Lower leg skin (tissue), 4 donors: ENCODE data around the gene RPP14. TPM values are rescaled to one million over a fixed set of nuclear protein-coding genes. Genes with fewer than 3 reads are reported as not detected.
"Not testable (repeated sequence)": the region's sequence is repeated elsewhere in the genome, so short reads cannot be mapped to it uniquely, and the experiment has no call there.

Experiments used
- DNase-seq, 2 donors: peaks; one replicate each; pipeline ENCODE4 v3.0.0-alpha.2; 2019; ENCODE audit warnings: low spot score in 2 of 2
- H3K4me3 ChIP-seq: fragments of 200-600 bp; sonication (generic); 2 replicates; pipeline ENCODE4 v1.5.1; 2017; ENCODE audit warnings: mild to moderate bottlenecking, low read depth; ENCODE audit not compliant: poor library complexity, severe bottlenecking
- CTCF ChIP-seq, 3 donors: fragments of 450-650 bp; IDR thresholded peaks; one replicate each; pipeline ENCODE4 v1.5.1; 2016; ENCODE audit warnings: antibody characterized with exemption in 3 of 3, mild to moderate bottlenecking in 3 of 3, moderate library complexity in 2 of 3
- POLR2A ChIP-seq, 2 donors: fragments of 450-650 bp; IDR thresholded peaks; one replicate each; pipeline ENCODE4 v1.6.1; 2016 to 2017; ENCODE audit warnings: antibody characterized with exemption in 2 of 2, mild to moderate bottlenecking in 1 of 2, moderate library complexity in 1 of 2
- WGBS, 2 donors: methylation state at CpG; one replicate each; pipeline ENCODE4 v1.1.5; 2018; 5-methylcytosine and 5-hydroxymethylcytosine counted together
- intact Hi-C: fragments of 100-400 bp; cut with DNase I; formaldehyde crosslinking; loops from one replicate; pipeline ENCODE4 v1.15.0; 2023; ENCODE audit warnings: low total_unique reads
- total RNA-seq, 4 donors: library from RNA; depleted of rRNA; stranded (reverse); fragments of >200 nt; gene quantifications; one replicate each; pipeline ENCODE4 v1.1.0, GENCODE V29; 2016

The RPP14 gene
- total RNA-seq, 4 donors from 2014 or later = 8.2 to 16.7 (median 9.5) TPM

- DNase-seq = no peak
- intact Hi-C loops = no loop called here
- no peak overlapping the region for H3K4me3 ChIP-seq
- 83 to 87% methylated on average over 3 of the region's 3 CpGs for WGBS, 2 donors
- no peak for TF ChIP-seq POLR2A (IDR thresholded peaks at IDR 0.05)
- TF ChIP-seq CTCF (IDR thresholded peaks at IDR 0.05) = no peak
Measured at GRCh38 chr3:58261954-58262666, 43.9 kb upstream of the RPP14 start.

- TF ChIP-seq POLR2A (IDR thresholded peaks at IDR 0.05) (no peak), CTCF (IDR thresholded peaks at IDR 0.05) (no peak)
- H3K4me3 ChIP-seq = no peak overlapping the region
- 81 to 89% methylated on average over 1 of the region's 1 CpG for WGBS, 2 donors
- no peak for DNase-seq
- intact Hi-C loops = no loop called here
Measured at GRCh38 chr3:58266577-58266976, 39.5 kb upstream of the RPP14 start.

GRCh38 chr3:58267543-58267942 is 38.5 kb upstream of the RPP14 start:
- intact Hi-C loops, H3K4me3 ChIP-seq, DNase-seq: not testable (repeated sequence)
- WGBS, 2 donors = 95 to 96% methylated on average over 1 of the region's 1 CpG

GRCh38 chr3:58269356-58269755 is 36.7 kb upstream of the RPP14 start:
- no peak for DNase-seq
- WGBS, 2 donors = 98% methylated on average over 2 of the region's 2 CpGs
- intact Hi-C loops = no loop called here

GRCh38 chr3:58270485-58270884 is 35.6 kb upstream of the RPP14 start:
- DNase-seq = no peak
- 95 to 98% methylated on average over 2 of the region's 2 CpGs for WGBS, 2 donors
- intact Hi-C loops = no loop called here

More at GRCh38 chr3:58269356-58269755, 36.7 kb upstream of the RPP14 start:
- no peak overlapping the region for H3K4me3 ChIP-seq
- TF ChIP-seq POLR2A (IDR thresholded peaks at IDR 0.05) = no peak
- no peak for TF ChIP-seq CTCF (IDR thresholded peaks at IDR 0.05)

More at GRCh38 chr3:58270485-58270884, 35.6 kb upstream of the RPP14 start:
- TF ChIP-seq POLR2A (IDR thresholded peaks at IDR 0.05) = no peak
- TF ChIP-seq CTCF (IDR thresholded peaks at IDR 0.05) = no peak
- H3K4me3 ChIP-seq = no peak overlapping the region
